HG03439 (cell line): ENCODE measurements around the gene SULT1B1.
"Not testable (repeated sequence)": the region's sequence is repeated elsewhere in the genome, so short reads cannot be mapped to it uniquely, and the experiment has no call there.

Source experiments
- ATAC-seq: cut with Tn5 transposase; IDR thresholded peaks from one replicate; pipeline ENCODE4 v1.9.1; 2021; ENCODE audit warnings: mild to moderate bottlenecking, moderate library complexity; ENCODE audit not compliant: unreplicated experiment

SULT1B1 gene

GRCh38 chr4:69760455-69760854 lies at the start of gene SULT1B1:
Gene SULT1B1, minus strand, starts transcription at chr4:69760620. Its CDS starts 5,403 bp downstream, at chr4:69755217.
- no peak for ATAC-seq

GRCh38 chr4:69800599-69800998 lies 40.2 kb upstream of the SULT1B1 start:
- no peak for ATAC-seq

GRCh38 chr4:69799337-69799736 lies 38.9 kb upstream of the SULT1B1 start:
- ATAC-seq = no peak

GRCh38 chr4:69793732-69794131 lies 33.3 kb upstream of the SULT1B1 start:
- no peak for ATAC-seq

- no peak for ATAC-seq
Measured at GRCh38 chr4:69787879-69788278, 27.5 kb upstream of the SULT1B1 start.

- ATAC-seq = no peak
Measured at GRCh38 chr4:69786547-69786946, 26.1 kb upstream of the SULT1B1 start.

- no peak for ATAC-seq
Measured at GRCh38 chr4:69785211-69785831, 24.9 kb upstream of the SULT1B1 start.

- ATAC-seq = no peak
Measured at GRCh38 chr4:69782651-69783310, 22.4 kb upstream of the SULT1B1 start.

- no peak for ATAC-seq
Measured at GRCh38 chr4:69781458-69782418, 21.3 kb upstream of the SULT1B1 start.

- no peak for ATAC-seq
Measured at GRCh38 chr4:69780141-69780540, 19.7 kb upstream of the SULT1B1 start.

- no peak for ATAC-seq
Measured at GRCh38 chr4:69776696-69777095, 16.3 kb upstream of the SULT1B1 start.

GRCh38 chr4:69775321-69775867 lies 15.0 kb upstream of the SULT1B1 start:
- ATAC-seq = no peak

- ATAC-seq = no peak
Measured at GRCh38 chr4:69773484-69773883, 13.1 kb upstream of the SULT1B1 start.

- not testable (repeated sequence) for ATAC-seq
Measured at GRCh38 chr4:69768554-69768953, 8.1 kb upstream of the SULT1B1 start.

- no peak for ATAC-seq
Measured at GRCh38 chr4:69765751-69766150, 5.3 kb upstream of the SULT1B1 start.

GRCh38 chr4:69764311-69764710 lies 3.9 kb upstream of the SULT1B1 start:
- no peak for ATAC-seq

- no peak for ATAC-seq
Measured at GRCh38 chr4:69763233-69763632, 2.8 kb upstream of the SULT1B1 start.

GRCh38 chr4:69759189-69759604 lies 1.2 kb downstream of the SULT1B1 start:
- ATAC-seq = no peak

GRCh38 chr4:69757464-69757863 lies 3.0 kb downstream of the SULT1B1 start:
- no peak for ATAC-seq

GRCh38 chr4:69754926-69755580 lies 5.4 kb downstream of the SULT1B1 start:
- no peak for ATAC-seq

- ATAC-seq = no peak
Measured at GRCh38 chr4:69753686-69754085, 6.7 kb downstream of the SULT1B1 start.
